RWPE2 (cell line): ENCODE data around the gene NF1.

Source experiments
- ATAC-seq: fragments of 200-7000 bp; cut with Tn5 transposase; 3 replicates; pipeline ENCODE4 v1.9.1; 2021; ENCODE audit warnings: low read depth
- DNase-seq: peaks from one replicate; pipeline ENCODE4 v3.0.0-alpha.2; 2020; ENCODE audit warnings: low spot score
- H3K27ac ChIP-seq: fragments of 450-650 bp; 2 replicates; pipeline ENCODE4 v1.5.1; 2017; ENCODE audit warnings: mild to moderate bottlenecking; ENCODE audit not compliant: poor library complexity, severe bottlenecking
- H3K27me3 ChIP-seq: fragments of 250-450 bp; sonication (Bioruptor Pico); 2 replicates; pipeline ENCODE4 v1.5.1; 2021; ENCODE audit warnings: mild to moderate bottlenecking, moderate library complexity; ENCODE audit not compliant: insufficient read depth, poor library complexity, severe bottlenecking
- H3K36me3 ChIP-seq: fragments of 250-450 bp; sonication (Bioruptor Pico); 2 replicates; pipeline ENCODE4 v1.5.1; 2020; ENCODE audit warnings: low read depth, mild to moderate bottlenecking, moderate library complexity
- H3K4me1 ChIP-seq: fragments of 250-450 bp; sonication (Bioruptor Pico); 2 replicates; pipeline ENCODE4 v1.5.1; 2021; ENCODE audit warnings: mild to moderate bottlenecking, moderate library complexity; ENCODE audit not compliant: insufficient read depth, poor library complexity, severe bottlenecking
- H3K4me3 ChIP-seq: fragments of 250-450 bp; sonication (Bioruptor Pico); 2 replicates; pipeline ENCODE4 v1.5.1; 2021; ENCODE audit warnings: mild to moderate bottlenecking, moderate library complexity; ENCODE audit not compliant: severe bottlenecking
- H3K9me3 ChIP-seq: fragments of 250-450 bp; sonication (Bioruptor Pico); 2 replicates; pipeline ENCODE4 v1.5.1; 2021; ENCODE audit warnings: mild to moderate bottlenecking, moderate library complexity; ENCODE audit not compliant: severe bottlenecking
- CTCF ChIP-seq: fragments of 450-650 bp; IDR thresholded peaks from one replicate; pipeline ENCODE4 v1.5.1; 2017; ENCODE audit warnings: mild to moderate bottlenecking, moderate library complexity; ENCODE audit not compliant: poor library complexity, severe bottlenecking

NF1 gene

GRCh38 chr17:31295489-31295871, 200.7 kb downstream of the NF1 start:
- no peaks in the 10 kb centered on the region for H3K9me3 ChIP-seq
- H3K27ac ChIP-seq: no peak overlapping the region
- no peak for TF ChIP-seq CTCF
- peaks cover 21% of the 10 kb centered on the region; the same call in 1 of the 2 replicates for H3K36me3 ChIP-seq
- no peak for DNase-seq
- no peak overlapping the region for H3K4me3 ChIP-seq
- H3K4me1 ChIP-seq: no peaks in the 10 kb centered on the region
- no peak for ATAC-seq
- H3K27me3 ChIP-seq: no peaks in the 10 kb centered on the region

GRCh38 chr17:31296142-31296541, 201.4 kb downstream of the NF1 start:
- no peak overlapping the region for H3K4me3 ChIP-seq
- no peaks in the 10 kb centered on the region for H3K4me1 ChIP-seq
- no peak overlapping the region for H3K27ac ChIP-seq
- H3K27me3 ChIP-seq: no peaks in the 10 kb centered on the region
- no peaks in the 10 kb centered on the region for H3K9me3 ChIP-seq
- DNase-seq: no peak
- peaks cover 15% of the 10 kb centered on the region; the same call in 1 of the 2 replicates for H3K36me3 ChIP-seq
- no peak for TF ChIP-seq CTCF
- no peak for ATAC-seq

GRCh38 chr17:31297090-31297489, 202.3 kb downstream of the NF1 start, which contains the start of gene OMG:
OMG (minus strand) TSS chr17:31297239; CDS start chr17:31296331, 908 bp downstream.
- no peak for TF ChIP-seq CTCF
- no peak for ATAC-seq
- Histone ChIP-seq H3K4me1 (no peaks in the 10 kb centered on the region), H3K27ac (no peak within 1 kb of the TSS), H3K27me3 (no peaks in the 10 kb centered on the region), H3K4me3 (no peak within 1 kb of the TSS), H3K36me3 (0 out of 2 replicates have a peak, but pooled peaks cover 6% of the 10 kb centered on the region), H3K9me3 (no peaks in the 10 kb centered on the region)
- DNase-seq: no peak

- Histone ChIP-seq H3K27me3 (no peaks in the 10 kb centered on the region), H3K4me1 (no peaks in the 10 kb centered on the region), H3K27ac (no peak overlapping the region), H3K4me3 (no peak overlapping the region), H3K9me3 (no peaks in the 10 kb centered on the region), H3K36me3 (peaks cover 6% of the 10 kb centered on the region; the same call in 1 of the 2 replicates)
- DNase-seq (no peak), ATAC-seq (no peak)
- TF ChIP-seq CTCF: no peak
These were observed 204.8 kb downstream of the NF1 start for GRCh38 chr17:31299624-31300023.

GRCh38 chr17:31307640-31308039, 212.9 kb downstream of the NF1 start:
- Histone ChIP-seq H3K27ac (no peak overlapping the region), H3K4me1 (peaks cover 1% of the 10 kb centered on the region), H3K4me3 (no peak overlapping the region), H3K36me3 (no peaks in the 10 kb centered on the region; the same call in 1 of the 2 replicates), H3K27me3 (no peaks in the 10 kb centered on the region), H3K9me3 (no peaks in the 10 kb centered on the region)
- ATAC-seq: no peak
- TF ChIP-seq CTCF: no peak
- no peak for DNase-seq
